GM21528 (cell line): Measurements from ENCODE around the gene ARFGAP3.

Source experiments
- ATAC-seq: cut with Tn5 transposase; IDR thresholded peaks from one replicate; pipeline ENCODE4 v1.9.1; 2021; ENCODE audit warnings: mild to moderate bottlenecking, moderate library complexity; ENCODE audit not compliant: unreplicated experiment, low FRiP score

Gene ARFGAP3

GRCh38 chr22:42884616-42885375, 27.7 kb upstream of the ARFGAP3 start:
- ATAC-seq = no peak

DNA sequence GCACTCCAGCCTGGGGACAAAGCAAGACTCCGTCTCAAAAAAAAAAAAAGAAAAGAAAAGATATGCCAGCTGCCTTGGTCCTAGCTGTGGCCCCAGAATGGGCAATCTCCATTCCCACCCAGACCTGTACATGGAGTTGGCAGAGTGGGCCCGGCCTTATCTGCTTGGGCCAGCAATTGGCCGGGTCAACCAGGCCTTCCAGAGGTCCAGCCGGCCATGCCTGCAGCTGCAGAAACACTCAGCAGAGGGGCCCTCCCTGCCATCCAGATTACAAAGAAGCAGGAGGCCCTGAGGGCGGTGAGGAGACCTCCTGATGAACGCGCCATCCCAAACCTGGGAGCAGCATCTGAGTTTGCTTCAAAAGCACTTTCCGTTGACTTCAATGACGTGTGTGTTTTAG, 26.9 kb upstream of the ARFGAP3 start:
- ATAC-seq = no peak

DNA sequence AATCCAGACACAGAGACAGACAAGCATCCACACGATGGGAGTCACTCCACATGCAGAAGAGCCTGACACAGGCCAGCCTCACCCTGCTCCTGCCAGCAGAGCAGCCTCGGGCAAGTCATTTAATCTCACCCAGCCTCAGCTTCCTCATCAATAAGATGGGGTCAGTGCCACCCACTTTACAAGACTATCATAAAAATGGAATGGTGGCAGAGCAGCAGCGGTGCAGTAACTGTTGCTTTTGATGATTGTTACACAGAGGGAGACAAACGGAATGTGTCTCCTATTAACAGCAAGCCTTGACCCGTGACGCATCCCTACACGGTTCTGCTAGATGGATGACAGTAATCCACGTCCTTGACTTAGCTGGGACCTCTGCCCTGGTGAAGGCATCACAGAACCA, 26.0 kb upstream of the ARFGAP3 start:
- no peak for ATAC-seq

DNA sequence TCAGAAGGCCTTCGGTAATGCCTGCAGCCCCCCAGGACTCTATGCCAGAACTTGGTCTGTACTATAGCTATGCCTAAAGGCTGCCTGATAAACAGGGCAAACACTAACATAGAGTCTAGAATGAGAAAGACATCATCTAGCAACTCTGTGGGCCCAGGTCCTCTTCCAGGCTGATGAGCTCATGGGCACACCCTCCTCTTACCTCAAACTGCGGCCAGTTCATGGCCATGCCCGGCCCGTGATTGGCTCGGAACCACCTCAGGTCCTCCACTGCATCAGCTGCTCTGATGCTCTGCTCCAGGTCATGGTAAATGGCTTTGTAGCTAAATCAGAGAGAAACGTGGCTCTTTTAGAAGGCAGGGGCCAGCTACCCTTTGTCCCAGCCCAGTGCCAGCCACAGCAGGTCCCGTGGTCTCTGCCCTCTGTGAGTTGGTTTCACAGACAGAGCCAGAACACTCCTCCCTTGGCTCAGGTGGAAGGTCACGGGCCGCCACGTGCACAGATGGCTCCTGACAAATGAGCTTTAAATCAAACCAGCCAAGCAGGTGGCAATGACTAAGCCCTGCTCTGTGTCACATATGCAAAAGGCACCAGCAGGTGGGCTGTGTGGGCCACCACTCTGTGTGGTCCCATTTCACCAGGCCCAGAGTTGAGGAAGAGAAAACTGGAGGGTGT, 25.0 kb upstream of the ARFGAP3 start:
- no peak for ATAC-seq

- ATAC-seq = no peak
These were observed 24.2 kb upstream of the ARFGAP3 start for GRCh38 chr22:42881298-42881697.

GRCh38 chr22:42880815-42881214, 23.7 kb upstream of the ARFGAP3 start:
- ATAC-seq = no peak

GRCh38 chr22:42879371-42880021, 22.4 kb upstream of the ARFGAP3 start:
- ATAC-seq = no peak

DNA sequence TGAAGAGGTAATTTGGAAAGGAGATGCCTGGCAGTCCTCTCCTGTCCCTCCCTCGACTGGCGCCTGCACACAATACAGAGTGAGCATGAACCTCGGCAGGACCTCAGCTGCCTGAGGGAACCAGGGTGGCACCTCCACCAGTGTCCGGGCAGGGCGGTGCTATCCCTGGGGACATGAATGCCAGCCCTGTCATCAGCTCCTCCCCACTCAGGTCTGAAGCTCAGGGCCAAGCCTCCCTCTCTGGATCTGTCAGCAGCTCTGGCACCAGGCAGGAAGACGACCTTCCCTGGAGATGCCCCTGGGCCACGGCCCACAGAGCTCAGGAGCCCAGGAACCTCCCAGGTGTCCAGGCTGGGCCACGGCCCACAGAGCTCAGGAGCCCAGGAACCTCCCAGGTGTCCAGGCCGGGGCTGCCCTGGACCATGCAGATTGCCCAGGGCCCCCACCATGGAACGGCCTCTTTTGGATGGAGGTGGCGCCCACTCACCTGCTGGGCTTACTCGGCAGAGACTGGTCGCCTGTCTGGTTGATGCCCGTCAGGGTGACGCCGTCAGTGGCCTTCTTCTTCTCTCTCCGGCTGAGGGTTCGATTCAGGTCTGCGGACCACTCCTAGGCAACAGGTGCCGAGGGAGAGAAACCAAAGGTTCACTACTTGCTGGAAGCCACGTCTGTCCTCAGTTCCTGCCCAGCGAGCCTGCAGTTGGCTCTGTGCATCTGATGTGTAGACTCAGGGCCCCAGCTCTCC, 21.7 kb upstream of the ARFGAP3 start:
- ATAC-seq = no peak

- ATAC-seq = no peak
These were observed 20.7 kb upstream of the ARFGAP3 start for GRCh38 chr22:42877597-42878340.

GRCh38 chr22:42877158-42877557, 20.1 kb upstream of the ARFGAP3 start:
- ATAC-seq = no peak

DNA sequence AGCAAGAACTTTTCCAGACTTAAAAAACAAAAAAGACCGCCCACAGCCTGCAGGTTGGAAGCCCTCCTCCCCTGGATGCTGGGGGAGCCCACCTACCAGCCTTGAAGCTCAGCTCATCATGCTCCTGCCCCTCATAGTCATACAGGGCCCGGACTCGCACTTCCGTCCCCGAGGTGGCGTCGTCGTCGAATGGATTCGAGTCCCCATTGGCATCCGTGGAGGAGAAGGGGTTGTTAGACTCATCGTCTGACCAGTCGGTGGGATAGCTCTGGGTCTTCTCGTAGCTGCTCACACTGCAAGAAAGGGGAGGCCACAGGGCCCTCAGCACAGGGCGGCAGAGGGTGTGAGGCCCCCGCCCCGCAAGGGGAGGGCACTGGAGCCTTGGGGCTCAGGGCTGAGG, 19.0 kb upstream of the ARFGAP3 start:
- ATAC-seq = no peak

- no peak for ATAC-seq
These were observed 16.9 kb upstream of the ARFGAP3 start for GRCh38 chr22:42874010-42874409.

DNA sequence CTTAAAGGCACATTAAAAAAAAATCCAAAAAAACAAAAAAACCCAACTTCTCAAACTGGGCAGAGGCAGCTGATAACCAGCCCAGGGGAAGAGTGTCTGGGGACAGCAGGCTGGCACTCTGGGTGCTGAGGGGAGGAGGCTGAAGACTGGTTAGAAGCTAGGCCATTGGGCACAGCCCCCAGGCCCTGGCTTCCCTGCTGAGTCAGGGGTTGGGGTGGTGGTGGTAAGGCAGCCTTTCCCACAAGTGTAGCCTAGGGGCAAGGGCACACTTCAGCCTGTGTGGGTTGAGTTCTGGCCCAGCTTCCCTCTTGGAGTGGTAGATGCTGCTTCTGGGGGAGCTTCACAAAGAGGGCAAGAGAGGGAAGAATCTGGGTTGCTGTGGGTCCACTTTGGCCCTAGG, 16.3 kb upstream of the ARFGAP3 start:
- no peak for ATAC-seq

GRCh38 chr22:42872821-42873220, 15.7 kb upstream of the ARFGAP3 start:
- no peak for ATAC-seq

DNA sequence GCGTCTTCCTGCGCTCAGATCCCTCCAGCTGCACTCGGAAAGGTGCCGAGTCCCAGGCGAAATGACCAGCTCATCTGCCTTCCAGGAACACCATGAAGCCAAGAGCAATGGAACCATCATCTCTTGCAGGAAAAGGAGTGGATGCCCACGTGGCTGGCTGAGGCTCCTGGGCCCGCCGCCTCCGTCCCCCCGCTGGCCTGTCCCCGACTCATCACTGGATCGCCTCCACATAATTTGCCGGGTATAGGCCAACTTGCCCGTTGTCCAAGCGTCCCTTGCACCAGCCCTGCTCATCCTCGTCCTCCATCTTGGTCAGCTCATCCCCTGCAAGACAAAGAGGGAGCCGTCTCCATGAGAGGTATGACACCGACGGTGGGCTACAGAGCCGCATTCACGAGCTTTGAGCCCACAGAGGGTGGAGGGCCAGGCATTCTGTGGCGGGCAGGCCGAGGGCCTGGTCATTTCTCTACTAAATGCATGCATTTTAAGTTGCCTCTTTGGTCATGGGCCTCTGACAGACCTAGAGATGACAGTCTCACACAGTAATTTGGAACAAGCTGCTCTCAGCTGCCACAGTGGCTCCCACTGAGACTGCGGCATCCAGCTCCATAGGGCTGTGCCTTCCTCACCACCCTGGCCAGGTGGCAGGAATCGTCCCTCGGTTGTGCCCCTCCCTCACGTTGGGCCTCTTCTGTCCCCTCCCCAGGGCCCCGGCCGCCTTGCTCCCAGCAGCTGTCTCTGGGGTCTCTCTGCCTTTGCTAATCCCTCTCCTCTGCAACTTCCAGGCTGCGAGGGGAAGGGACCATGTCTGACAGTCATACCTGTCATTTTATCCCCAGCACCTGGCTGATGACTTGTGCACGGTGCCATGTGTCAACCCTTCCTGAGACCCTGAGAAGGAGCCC, 14.3 kb upstream of the ARFGAP3 start:
- ATAC-seq = no peak

GRCh38 chr22:42869888-42870480, 12.9 kb upstream of the ARFGAP3 start:
- ATAC-seq = no peak

GRCh38 chr22:42869463-42869862, 12.4 kb upstream of the ARFGAP3 start:
- no peak for ATAC-seq

GRCh38 chr22:42868751-42869251, 11.7 kb upstream of the ARFGAP3 start:
- no peak for ATAC-seq

GRCh38 chr22:42866100-42866499, 9.0 kb upstream of the ARFGAP3 start:
- no peak for ATAC-seq
